Measurements from ENCODE around the gene TUT4.

TUT4 gene

DNA sequence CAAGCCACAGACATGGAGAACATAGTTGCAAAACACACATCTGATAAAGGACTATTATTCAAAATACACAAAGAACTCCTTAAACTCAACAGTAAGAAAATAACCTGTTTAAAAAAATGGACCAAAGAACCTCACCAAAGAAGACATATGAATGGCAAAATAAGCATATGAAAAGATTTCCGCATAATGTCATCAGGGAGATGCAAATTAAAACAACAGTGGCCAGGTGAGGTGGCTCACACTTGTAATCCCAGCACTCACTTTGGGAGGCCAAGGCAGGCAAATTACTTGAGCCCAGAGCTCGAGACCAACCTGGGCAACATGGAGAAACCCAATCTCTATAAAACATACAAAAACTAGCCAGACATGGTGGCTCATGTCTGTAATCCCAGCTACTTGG, 98.1 kb downstream of the TUT4 start:
- no peak overlapping the region for H3K4me3 ChIP-seq (ENCODE audit: low read depth, low read length)
- TF ChIP-seq, protein P1, sequence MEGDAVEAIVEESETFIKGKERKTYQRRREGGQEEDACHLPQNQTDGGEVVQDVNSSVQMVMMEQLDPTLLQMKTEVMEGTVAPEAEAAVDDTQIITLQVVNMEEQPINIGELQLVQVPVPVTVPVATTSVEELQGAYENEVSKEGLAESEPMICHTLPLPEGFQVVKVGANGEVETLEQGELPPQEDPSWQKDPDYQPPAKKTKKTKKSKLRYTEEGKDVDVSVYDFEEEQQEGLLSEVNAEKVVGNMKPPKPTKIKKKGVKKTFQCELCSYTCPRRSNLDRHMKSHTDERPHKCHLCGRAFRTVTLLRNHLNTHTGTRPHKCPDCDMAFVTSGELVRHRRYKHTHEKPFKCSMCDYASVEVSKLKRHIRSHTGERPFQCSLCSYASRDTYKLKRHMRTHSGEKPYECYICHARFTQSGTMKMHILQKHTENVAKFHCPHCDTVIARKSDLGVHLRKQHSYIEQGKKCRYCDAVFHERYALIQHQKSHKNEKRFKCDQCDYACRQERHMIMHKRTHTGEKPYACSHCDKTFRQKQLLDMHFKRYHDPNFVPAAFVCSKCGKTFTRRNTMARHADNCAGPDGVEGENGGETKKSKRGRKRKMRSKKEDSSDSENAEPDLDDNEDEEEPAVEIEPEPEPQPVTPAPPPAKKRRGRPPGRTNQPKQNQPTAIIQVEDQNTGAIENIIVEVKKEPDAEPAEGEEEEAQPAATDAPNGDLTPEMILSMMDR (IDR thresholded peaks at IDR 0.05; ENCODE audit: low read depth, low read length), result no peak

DNA sequence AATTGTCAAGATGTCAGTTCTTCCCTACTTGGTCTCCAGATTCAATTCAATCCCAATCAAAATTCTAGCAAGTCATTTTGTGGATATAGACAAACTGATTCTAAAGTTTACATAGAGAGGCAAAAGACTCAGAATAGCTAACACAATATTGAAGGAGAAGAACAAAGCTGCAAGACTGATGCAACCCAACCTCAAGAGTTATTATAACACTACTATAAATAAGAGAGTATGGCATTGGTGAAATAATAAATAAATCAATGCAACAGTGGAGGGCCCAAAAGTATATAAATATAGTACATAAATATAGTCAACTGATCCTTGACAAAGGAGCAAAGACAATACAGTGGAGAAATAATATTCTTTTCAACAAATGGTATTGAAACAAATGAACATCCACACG, 98.8 kb downstream of the TUT4 start:
- TF ChIP-seq, protein P1 (IDR thresholded peaks at IDR 0.05; ENCODE audit: low read depth, low read length), result no peak
- no peak overlapping the region for H3K4me3 ChIP-seq (ENCODE audit: low read depth, low read length)

DNA sequence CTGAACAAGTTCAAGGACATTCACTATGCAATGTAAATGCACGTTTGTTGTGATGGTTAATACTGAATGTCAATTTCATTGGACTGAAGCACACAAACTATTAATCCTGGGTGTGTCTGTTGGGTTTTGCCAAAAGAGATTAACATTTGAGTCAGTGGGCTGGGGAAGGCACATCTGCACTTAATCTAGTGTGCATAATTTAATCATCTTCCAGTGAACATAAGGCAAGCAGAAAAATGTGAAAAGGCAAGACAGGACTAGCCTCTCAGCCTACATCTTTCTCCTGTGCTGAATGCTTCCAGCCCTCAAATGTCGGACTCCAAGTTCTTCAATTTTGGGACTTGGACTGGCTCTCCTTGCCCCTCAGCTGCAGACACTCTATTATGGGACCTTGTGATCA, 108.4 kb downstream of the TUT4 start:
- no peak overlapping the region for H3K4me3 ChIP-seq (ENCODE audit: low read depth, low read length)
- TF ChIP-seq, protein P1 (IDR thresholded peaks at IDR 0.05; ENCODE audit: low read depth, low read length), result no peak

DNA sequence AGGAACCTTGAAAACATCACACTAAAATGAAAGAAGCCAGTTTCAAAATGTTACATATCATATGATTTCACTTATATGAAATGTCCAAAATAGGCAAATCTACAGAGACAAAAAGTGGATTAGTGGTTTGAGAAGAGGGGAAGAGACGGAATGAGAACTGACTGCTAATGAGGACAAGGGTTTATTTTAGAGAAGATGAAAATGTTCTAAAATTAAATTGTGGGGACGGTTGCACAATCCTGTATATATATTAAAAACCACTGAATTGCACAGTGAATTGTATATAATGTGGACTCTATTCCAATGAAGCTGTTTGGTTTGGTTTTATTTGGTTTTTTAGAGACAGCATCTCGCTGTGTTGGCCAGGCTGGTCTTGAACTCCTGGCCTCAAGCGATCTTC, 112.9 kb downstream of the TUT4 start:
- TF ChIP-seq, protein P1 (IDR thresholded peaks at IDR 0.05; ENCODE audit: low read depth, low read length), result no peak
- no peak overlapping the region for H3K4me3 ChIP-seq (ENCODE audit: low read depth, low read length)

DNA sequence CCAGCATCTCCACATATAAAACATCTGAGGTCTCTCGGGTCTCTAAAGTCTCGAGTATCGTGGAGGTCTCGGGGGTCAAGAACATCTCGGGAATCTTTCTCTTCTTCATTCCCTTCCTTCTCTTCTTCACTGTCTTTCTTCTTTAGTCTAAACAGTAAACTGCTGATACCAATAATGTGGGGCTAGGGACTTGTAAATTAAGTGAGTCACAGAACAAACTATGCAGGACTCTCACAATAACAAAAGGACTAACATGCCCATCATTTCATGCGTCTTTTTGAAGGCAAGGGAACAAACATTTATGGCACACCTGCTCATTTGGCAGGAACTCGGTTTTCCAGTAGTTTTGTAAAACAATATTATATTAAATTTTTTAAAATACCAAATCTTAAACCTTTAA, 116.1 kb downstream of the TUT4 start:
- TF ChIP-seq, protein P1 (IDR thresholded peaks at IDR 0.05; ENCODE audit: low read depth, low read length), result no peak
- no peak overlapping the region for H3K4me3 ChIP-seq (ENCODE audit: low read depth, low read length)

DNA sequence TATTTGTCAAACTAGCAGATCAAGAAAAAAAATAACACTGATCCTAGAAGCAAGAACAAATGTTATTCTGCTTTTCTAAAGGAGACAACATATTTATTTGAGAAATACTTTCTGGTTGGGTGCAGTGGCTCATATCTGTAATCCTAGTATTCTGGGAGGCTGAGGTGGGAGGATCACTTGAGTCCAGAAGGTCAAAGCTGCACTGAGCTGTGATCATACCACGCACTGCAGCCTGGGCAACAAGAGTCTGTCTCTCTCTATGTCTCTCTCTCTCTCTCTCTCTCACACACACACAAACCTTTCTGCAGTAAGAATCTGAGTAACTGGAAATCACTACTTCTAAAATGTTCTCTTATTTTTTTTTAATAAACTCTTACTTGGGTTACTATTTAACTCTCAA, 117.2 kb downstream of the TUT4 start:
- TF ChIP-seq, protein P1 (IDR thresholded peaks at IDR 0.05; ENCODE audit: low read depth, low read length), result no peak
- no peak overlapping the region for H3K4me3 ChIP-seq (ENCODE audit: low read depth, low read length)

DNA sequence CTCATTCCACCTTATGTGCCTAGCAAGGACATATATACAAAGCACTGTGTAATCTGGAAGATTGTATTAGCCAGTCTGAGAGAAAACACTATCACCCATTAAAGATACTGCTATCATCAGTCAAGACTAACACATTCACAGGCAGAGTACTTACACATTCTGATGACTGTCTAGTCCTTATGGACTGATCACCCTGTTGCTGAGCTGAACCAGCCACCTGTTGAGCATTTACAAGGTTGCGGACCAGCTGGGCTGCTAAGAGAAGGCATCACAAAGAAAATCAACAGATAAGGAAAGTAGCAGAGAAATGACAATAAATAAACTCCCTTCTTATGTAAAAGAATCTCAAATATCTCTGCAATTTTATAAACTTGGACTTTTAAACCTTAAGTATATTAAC, 117.7 kb downstream of the TUT4 start:
- TF ChIP-seq, protein P1 (IDR thresholded peaks at IDR 0.05; ENCODE audit: low read depth, low read length), result no peak
- no peak overlapping the region for H3K4me3 ChIP-seq (ENCODE audit: low read depth, low read length)

Data from WI38 (cell line).